K562 (cell line): ENCODE measurements around the gene RHBG. TPM values are rescaled to one million over a fixed set of nuclear protein-coding genes. Genes with fewer than 3 reads are reported as not detected.
A peak's percentile ranks its signal among the peaks of the same experiment; 100 is the strongest.

Experiments
- ATAC-seq: fragments of 200-7000 bp; cut with Tn5 transposase; 3 replicates; pipeline ENCODE4 v1.9.1; 2020; ENCODE audit warnings: moderate library complexity
- BruUV-seq: library from RNA; stranded (reverse); fragments of 400-500 nt; replicated peaks from 2 replicates; lab custom pipeline; 2021; lab: Mats Ljungman, UMichigan
- CTCF ChIA-PET: fragments of 300-600 bp; formaldehyde crosslinking; extraction: SDS; loops from one replicate; lab custom pipeline; 2021; ENCODE audit warnings: low intra/inter-chr PET ratio; lab: Yijun Ruan, JAX
- POLR2A ChIA-PET: fragments of 300-600, 350-650 bp; sonication (Branson Sonifier 250); formaldehyde crosslinking; extraction: SDS; loops from one replicate; lab custom pipeline; 2021; ENCODE audit warnings: antibody characterized with exemption, inconsistent platforms; lab: Yijun Ruan, JAX
- DNase-seq, 4 experiments: peaks; one replicate each; pipeline versions ENCODE4 v3.0.0 to v3.0.0-alpha.2; 2011 to 2018; ENCODE audit warnings: low spot score in 3 of 4, mixed read lengths in 3 of 4; ENCODE audit errors: extremely low read depth in 1 of 4
- FAIRE-seq: peaks from 2 replicates; lab custom pipeline; 2011; peaks lifted over from hg19 to GRCh38; lab: Jason Lieb, UNC
- H2AFZ ChIP-seq: 2 replicates; pipeline ENCODE4 v1.6.0; 2011; ENCODE audit warnings: low read depth, low read length, control low read depth, inconsistent platforms
- H3K27ac ChIP-seq: fragments of 200-600 bp; 3 replicates; pipeline ENCODE4 v1.8.0; 2011; ENCODE audit warnings: low read depth, mild to moderate bottlenecking, control low read depth, inconsistent platforms, low read length, moderate library complexity, mixed read lengths; ENCODE audit errors: extremely low read depth
- H3K27me3 ChIP-seq, 2 experiments: fragments of 300-600 bp in 1 of 2; 2 replicates in 1 of 2; 3 replicates in 1 of 2; pipeline versions ENCODE4 v1.6.0 to v1.8.0; 2011; ENCODE audit warnings: inconsistent platforms in 2 of 2, low read length in 2 of 2, mild to moderate bottlenecking in 1 of 2, mixed read lengths in 1 of 2, moderate library complexity in 1 of 2; ENCODE audit not compliant: control insufficient read depth in 2 of 2, insufficient read depth in 2 of 2
- H3K36me3 ChIP-seq: fragments of 300-600 bp; 3 replicates; pipeline ENCODE4 v1.8.0; 2011; ENCODE audit warnings: mild to moderate bottlenecking, low read length, inconsistent platforms; ENCODE audit not compliant: control insufficient read depth, insufficient read depth
- H3K4me1 ChIP-seq, 2 experiments: fragments of 200-600 bp in 1 of 2; replicated peaks in 1 of 2; 2 replicates in 1 of 2; 3 replicates in 1 of 2; pipeline versions ENCODE4 v1.5.1 to v1.8.0; 2011; ENCODE audit warnings: inconsistent platforms in 2 of 2, low read length in 2 of 2, mild to moderate bottlenecking in 1 of 2, mixed read lengths in 1 of 2, moderate library complexity in 1 of 2; ENCODE audit not compliant: control insufficient read depth in 2 of 2, insufficient read depth in 2 of 2
- H3K4me2 ChIP-seq: 2 replicates; pipeline ENCODE4 v1.6.1; 2011; ENCODE audit warnings: low read length, control low read depth, inconsistent platforms, mixed read lengths; ENCODE audit not compliant: insufficient read depth
- H3K4me3 ChIP-seq: fragments of 200-600 bp; sonication (generic), shearing (Covaris generic); 2 replicates; pipeline ENCODE4 v1.5.1; 2016; ENCODE audit warnings: control low read depth, inconsistent platforms
- H3K79me2 ChIP-seq: fragments of 200-600 bp; 3 replicates; pipeline ENCODE4 v1.8.0; 2011; ENCODE audit warnings: low read length, inconsistent platforms; ENCODE audit not compliant: control insufficient read depth, insufficient read depth
- H3K9ac ChIP-seq, 2 experiments: 2 replicates each; pipeline versions ENCODE4 v1.6.0 to v1.6.1; 2011; ENCODE audit warnings: low read depth in 2 of 2, low read length in 2 of 2, control low read depth in 1 of 2, inconsistent platforms in 1 of 2, mild to moderate bottlenecking in 1 of 2, mixed read lengths in 1 of 2; ENCODE audit not compliant: insufficient read depth in 1 of 2
- H3K9me1 ChIP-seq: one replicate; pipeline ENCODE4 v1.6.0; 2011; ENCODE audit warnings: inconsistent platforms, mild to moderate bottlenecking, low read length, moderate library complexity; ENCODE audit not compliant: control insufficient read depth, insufficient read depth
- H3K9me3 ChIP-seq: replicated peaks from 2 replicates; pipeline ENCODE4 v1.5.1; 2011; ENCODE audit warnings: low read depth, low read length, inconsistent platforms; ENCODE audit not compliant: control insufficient read depth, insufficient read depth
- H4K20me1 ChIP-seq: replicated peaks from 2 replicates; pipeline ENCODE4 v1.6.1; 2011; ENCODE audit warnings: low read length, inconsistent platforms, mixed read lengths; ENCODE audit not compliant: control insufficient read depth, insufficient read depth
- HNRNPL ChIP-seq: fragments of 200-400 bp; formaldehyde crosslinking; IDR thresholded peaks from 2 replicates; pipeline ENCODE4 v1.6.1; 2017; ENCODE audit warnings: low read depth, mild to moderate bottlenecking, low read length
- WGBS: fragments of 100-300 bp; shearing (Covaris generic); methylation state at CpG from one replicate; pipeline ENCODE4 v1.1.6; 2016; ENCODE audit warnings: low coverage, mixed read lengths; ENCODE audit not compliant: insufficient coverage; ENCODE audit errors: missing lambda C conversion rate; 5-methylcytosine and 5-hydroxymethylcytosine counted together
- in situ Hi-C: fragments of 300-500 bp; cut with MboI; formaldehyde crosslinking; loops from 4 replicates; pipeline ENCODE4 v1.15.0; 2018; ENCODE audit warnings: inconsistent platforms, mixed read lengths
- intact Hi-C: fragments of 100-400 bp; cut with micrococcal nuclease; formaldehyde crosslinking; loops from 2 replicates; pipeline ENCODE4 v1.14.2; 2022
- polyA plus RNA-seq, 8 experiments: library from polyadenylated mRNA; depleted of rRNA in 4 of 8; stranded (reverse) in 5 of 8; unstranded in 3 of 8; fragments of >200 nt; fragmentation: Nextera tagmentation in 2 of 8; fragmentation: Illumina TruSeq in 1 of 8; extraction: Ambion mirVana in 2 of 8; extraction: Trizol in 1 of 8; gene quantifications; 2 replicates each; pipeline versions ENCODE4 v1.2.1 to v1.2.3, GENCODE V29; 2011 to 2014; ENCODE audit warnings: inconsistent platforms in 1 of 8, missing spikeins in 1 of 8
- total RNA-seq, 7 experiments: library from RNA; depleted of rRNA in 6 of 7; stranded (reverse); fragments of >200 nt in 6 of 7; fragmentation: Illumina TruSeq in 2 of 7; extraction: Trizol in 2 of 7; gene quantifications; 2 replicates each; pipeline versions ENCODE4 v1.2.1 to v1.2.3, GENCODE V29; 2011 to 2021; ENCODE audit warnings: low replicate concordance in 1 of 7
- TF ChIP-seq, protein P1 (sequence below): fragments of 250-450 bp; sonication (Bioruptor Pico); IDR thresholded peaks from 2 replicates; pipeline ENCODE4 v1.4.0; 2020

The RHBG gene
- total and polyA plus RNA-seq, 9 of the 15 experiments (the other 6 are each of a cell fraction or from before 2014, with no cell fraction given), result not detected

DNA sequence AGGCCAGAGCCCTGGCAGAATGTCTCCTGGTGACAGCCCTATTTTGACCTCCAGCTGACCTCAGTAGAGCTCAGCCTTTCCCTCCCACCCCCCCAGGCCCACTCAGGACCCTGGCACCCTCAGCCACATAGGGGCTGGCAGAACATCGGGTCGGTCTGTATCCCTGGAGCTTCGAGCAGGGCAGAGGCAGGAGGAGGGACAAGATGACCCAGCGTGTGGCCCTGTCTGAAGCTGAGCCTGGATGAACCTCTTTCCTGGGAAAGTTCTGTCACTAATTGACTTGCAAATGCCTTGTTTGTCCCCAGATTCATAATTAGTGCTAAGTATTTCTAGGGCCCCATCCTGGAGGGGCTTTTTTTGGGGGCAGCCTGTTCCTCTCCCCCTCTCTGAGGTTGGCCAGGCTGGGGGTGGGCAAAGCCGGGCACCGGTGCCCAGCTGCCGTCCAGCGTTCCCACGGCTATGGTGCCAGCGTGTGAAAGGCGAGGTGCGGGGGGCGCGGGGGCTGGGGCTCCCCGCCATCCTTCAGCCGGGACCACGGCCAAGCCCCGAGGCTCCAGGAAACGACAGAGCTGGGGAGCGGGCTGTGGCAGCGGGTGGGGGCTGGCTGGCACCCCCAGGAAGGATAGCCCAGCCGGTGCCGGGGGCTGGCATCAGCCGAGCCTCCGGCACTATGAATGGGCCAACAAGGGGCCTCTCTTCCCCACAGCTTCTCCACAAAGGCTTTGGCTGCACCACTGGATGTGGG lies 31.4 kb downstream of the RHBG start:
- 77% methylated on average over 12 of the region's 25 CpGs for WGBS
- intact Hi-C loops, result no loop called here
- POLR2A ChIA-PET, result interaction anchor here (1.2 to 1.5 kb wide), 2 partner anchors 10 to 11 kb away, joined by 4 to 6 read pairs; no protein-coding TSS in a partner anchor
- CTCF ChIA-PET, result no interaction called here
- no peaks in the 10 kb centered on the region for H3K36me3 ChIP-seq
- peaks cover 0 to 19% of the 10 kb centered on the region in 2 experiments; a peak in 3 of 5 replicates for H3K4me1 ChIP-seq
- H3K9me3 ChIP-seq, result no peaks in the 10 kb centered on the region
- peaks cover 10 to 24% of the 10 kb centered on the region in 2 experiments; a peak in 4 of 5 replicates for H3K27me3 ChIP-seq
- H3K79me2 ChIP-seq, result no peaks in the 10 kb centered on the region
- H3K9ac ChIP-seq, result no peak overlapping the region
- DNase-seq (no peak), FAIRE-seq (no peak), ATAC-seq (no peak)
- no peak overlapping the region for H3K4me3 ChIP-seq
- no peaks in the 10 kb centered on the region for H3K9me1 ChIP-seq
- H2AFZ ChIP-seq, result no peak overlapping the region
- in situ Hi-C loops, result no loop called here
- no peak overlapping the region for H3K27ac ChIP-seq
- H3K4me2 ChIP-seq, result no peak overlapping the region
- TF ChIP-seq HNRNPL, result 0 out of 2 replicates have a peak, but pooled peaks have one; percentile 36
- TF ChIP-seq, protein P1, sequence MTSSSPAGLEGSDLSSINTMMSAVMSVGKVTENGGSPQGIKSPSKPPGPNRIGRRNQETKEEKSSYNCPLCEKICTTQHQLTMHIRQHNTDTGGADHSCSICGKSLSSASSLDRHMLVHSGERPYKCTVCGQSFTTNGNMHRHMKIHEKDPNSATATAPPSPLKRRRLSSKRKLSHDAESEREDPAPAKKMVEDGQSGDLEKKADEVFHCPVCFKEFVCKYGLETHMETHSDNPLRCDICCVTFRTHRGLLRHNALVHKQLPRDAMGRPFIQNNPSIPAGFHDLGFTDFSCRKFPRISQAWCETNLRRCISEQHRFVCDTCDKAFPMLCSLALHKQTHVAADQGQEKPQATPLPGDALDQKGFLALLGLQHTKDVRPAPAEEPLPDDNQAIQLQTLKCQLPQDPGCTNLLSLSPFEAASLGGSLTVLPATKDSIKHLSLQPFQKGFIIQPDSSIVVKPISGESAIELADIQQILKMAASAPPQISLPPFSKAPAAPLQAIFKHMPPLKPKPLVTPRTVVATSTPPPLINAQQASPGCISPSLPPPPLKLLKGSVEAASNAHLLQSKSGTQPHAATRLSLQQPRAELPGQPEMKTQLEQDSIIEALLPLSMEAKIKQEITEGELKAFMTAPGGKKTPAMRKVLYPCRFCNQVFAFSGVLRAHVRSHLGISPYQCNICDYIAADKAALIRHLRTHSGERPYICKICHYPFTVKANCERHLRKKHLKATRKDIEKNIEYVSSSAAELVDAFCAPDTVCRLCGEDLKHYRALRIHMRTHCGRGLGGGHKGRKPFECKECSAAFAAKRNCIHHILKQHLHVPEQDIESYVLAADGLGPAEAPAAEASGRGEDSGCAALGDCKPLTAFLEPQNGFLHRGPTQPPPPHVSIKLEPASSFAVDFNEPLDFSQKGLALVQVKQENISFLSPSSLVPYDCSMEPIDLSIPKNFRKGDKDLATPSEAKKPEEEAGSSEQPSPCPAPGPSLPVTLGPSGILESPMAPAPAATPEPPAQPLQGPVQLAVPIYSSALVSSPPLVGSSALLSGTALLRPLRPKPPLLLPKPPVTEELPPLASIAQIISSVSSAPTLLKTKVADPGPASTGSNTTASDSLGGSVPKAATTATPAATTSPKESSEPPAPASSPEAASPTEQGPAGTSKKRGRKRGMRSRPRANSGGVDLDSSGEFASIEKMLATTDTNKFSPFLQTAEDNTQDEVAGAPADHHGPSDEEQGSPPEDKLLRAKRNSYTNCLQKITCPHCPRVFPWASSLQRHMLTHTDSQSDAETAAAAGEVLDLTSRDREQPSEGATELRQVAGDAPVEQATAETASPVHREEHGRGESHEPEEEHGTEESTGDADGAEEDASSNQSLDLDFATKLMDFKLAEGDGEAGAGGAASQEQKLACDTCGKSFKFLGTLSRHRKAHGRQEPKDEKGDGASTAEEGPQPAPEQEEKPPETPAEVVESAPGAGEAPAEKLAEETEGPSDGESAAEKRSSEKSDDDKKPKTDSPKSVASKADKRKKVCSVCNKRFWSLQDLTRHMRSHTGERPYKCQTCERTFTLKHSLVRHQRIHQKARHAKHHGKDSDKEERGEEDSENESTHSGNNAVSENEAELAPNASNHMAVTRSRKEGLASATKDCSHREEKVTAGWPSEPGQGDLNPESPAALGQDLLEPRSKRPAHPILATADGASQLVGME (CRISPR knock-in tag), result no peak
- TF ChIP-seq, all 486 proteins: peak for 1
- no TSS peak for BruUV-seq
- 0 out of 2 replicates have a peak, but pooled peaks cover 6% of the 10 kb centered on the region for H4K20me1 ChIP-seq
